CD4-positive, alpha-beta T cell treated with Interleukin-15 for 4 hours (primary cell): ENCODE data around the gene NOD1.

ENCODE experiments used
- DNase-seq: peaks from one replicate; pipeline ENCODE4 v3.0.0-alpha.2; 2020; ENCODE audit warnings: low spot score

The NOD1 gene

GRCh38 chr7:30469303-30469702, 9.3 kb downstream of the NOD1 start:
- no peak for DNase-seq

- no peak for DNase-seq
Observed at GRCh38 chr7:30468791-30469190, 9.8 kb downstream of the NOD1 start.

DNA sequence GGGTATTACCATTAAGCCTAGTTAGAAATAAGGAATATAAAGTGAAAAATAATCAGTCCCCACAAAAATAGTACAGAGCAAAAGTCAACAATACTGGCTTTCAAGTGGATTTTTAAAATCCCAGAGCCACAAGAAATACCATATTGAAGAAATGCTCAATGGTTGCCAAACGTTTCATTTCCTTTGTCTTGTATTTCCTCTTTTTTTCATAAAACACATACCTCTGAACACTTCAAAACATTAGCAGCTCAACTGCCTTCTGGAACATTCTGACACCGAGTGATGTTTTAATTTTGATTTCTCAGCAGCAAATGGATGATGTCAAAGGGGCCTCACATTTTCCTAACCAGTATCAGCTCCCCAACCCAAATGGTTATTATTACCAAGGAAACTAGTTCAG, 10.5 kb downstream of the NOD1 start:
- no peak for DNase-seq

- no peak for DNase-seq
Observed at GRCh38 chr7:30467271-30467670, 11.3 kb downstream of the NOD1 start.

- DNase-seq, result no peak
Observed at GRCh38 chr7:30466266-30466665, 12.3 kb downstream of the NOD1 start.

GRCh38 chr7:30465811-30466180, 12.8 kb downstream of the NOD1 start:
- no peak for DNase-seq

- no peak for DNase-seq
Observed at GRCh38 chr7:30465046-30465810, 13.4 kb downstream of the NOD1 start.

GRCh38 chr7:30464231-30464671, 14.3 kb downstream of the NOD1 start:
- DNase-seq, result no peak

DNA sequence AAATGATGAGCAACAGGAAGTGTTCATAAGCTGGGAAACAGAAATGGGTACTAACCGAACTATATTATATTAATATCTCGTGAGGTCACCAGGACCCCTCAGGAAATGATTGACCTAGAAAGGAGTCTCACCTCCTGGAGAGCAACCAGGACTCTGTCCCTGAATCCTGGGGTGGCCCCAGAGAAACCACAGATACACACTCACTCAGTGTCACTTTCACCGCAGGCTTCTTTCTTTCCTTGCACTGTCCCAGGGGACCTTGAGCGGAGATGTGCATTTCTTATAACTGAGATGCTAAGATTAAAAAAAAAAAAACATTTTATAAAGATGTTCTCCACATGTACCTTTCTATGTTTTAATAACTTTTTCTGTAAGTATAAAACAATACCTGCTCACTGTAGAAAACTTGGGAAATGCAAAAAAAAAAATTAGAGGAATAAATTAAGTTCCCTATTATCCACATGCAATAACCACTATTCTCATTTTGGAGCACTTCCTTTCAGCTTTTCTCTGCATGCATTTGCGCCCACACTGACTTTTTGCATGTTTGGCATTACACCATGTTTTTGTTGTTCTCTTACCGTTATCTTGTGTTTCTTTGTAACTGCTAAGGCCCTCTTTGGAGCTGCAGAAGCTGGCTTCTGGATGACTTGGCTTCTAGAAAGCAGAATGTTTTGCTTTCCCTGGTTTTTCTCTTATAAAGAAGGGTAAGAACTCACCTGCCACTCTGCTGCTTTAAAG, 15.0 kb downstream of the NOD1 start:
- no peak for DNase-seq

- DNase-seq, result no peak
Observed at GRCh38 chr7:30462179-30462578, 16.4 kb downstream of the NOD1 start.

DNA sequence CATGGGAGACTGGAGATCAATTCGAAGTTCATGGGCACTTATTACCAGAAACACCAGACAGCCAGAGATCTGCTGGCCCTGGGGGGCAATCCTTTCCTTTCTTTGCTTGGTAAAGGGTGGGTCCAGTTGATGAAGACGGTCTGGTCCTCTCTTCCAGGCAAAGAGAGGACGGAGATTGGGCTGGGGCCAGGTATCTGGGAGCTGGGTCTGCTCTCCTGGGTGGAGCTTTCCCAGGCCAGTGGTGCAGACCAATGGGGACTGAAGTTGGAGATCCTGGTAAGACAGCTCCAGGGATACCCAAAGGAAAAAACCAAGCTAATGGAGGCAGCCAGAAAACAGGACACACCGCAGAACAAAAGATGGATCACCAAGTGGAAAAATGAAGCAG, 18.3 kb downstream of the NOD1 start:
- DNase-seq, result no peak

GRCh38 chr7:30459591-30460245, 18.9 kb downstream of the NOD1 start:
- no peak for DNase-seq

- DNase-seq, result no peak
Observed at GRCh38 chr7:30458311-30458710, 20.3 kb downstream of the NOD1 start.

DNA sequence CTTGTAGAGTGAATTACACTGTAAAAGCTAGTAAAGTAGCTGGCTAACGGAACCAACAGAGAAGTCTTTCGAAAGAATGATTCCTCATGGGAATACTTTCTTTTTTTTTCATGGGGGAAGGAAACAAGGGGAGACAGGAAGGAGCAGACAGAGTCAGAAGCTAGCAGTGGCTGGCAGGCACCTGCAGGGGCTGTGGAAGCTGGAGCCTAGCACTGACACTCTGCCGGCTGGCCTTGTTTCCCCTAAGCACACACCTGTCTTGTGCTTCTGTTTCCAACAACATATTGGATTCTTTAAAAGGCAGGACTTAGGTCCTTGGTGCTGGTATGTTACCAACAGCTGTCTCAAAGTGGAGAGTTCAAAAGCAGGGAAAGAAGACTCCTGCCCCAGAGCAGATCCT, 24.7 kb downstream of the NOD1 start:
- no peak for DNase-seq

DNA sequence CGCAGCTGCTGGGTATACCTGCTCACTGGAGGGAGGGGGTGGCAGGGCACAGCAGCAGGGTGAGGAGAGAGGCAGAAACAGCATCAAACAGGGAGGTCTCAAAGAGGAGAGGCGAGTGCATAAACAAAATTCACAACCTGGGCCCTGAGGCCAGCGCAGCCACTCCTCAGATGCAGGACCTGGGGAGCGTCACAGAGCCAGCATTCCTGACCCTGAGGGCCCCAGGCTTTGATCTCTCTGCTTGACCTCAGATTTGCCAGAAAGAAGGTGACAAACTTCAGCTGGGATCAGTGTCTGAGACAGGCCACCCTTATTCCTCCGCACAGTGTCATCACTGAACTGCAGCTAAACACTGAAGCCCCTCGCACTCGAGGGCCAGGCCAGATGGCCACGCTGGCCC, 25.6 kb downstream of the NOD1 start:
- no peak for DNase-seq

DNA sequence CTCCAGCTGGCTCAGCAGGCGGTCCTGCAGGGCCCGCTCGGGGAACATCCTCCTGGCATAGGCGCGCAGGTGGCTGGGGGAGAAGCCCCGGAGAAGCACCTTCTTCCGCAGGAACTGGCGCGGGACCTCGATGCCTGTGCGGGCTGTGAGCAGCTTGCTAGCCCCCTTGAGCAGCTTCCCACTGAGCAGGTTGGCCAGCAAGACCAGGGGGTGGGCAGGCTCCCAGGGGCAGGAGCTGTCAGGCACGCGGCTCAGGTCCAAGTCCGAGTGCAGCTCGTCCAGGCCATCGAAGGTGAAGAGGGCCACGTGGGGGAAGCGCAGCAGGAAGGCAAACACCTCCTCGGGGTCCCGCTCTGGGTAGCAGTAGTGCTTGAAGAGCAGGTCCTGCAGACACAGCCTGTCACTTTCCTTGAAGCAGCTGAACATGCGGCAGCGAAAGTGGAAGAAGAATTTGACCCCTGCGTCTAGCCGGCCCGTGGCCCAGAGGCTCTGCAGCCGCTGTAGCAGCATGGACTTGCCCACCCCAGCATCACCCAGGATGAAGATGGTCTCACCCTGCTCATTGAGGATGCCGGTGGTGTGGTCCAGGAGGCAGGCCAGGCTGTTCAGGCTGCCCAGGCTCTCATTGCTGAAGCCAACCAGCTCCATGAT, 26.2 kb downstream of the NOD1 start:
- DNase-seq, result no peak

DNA sequence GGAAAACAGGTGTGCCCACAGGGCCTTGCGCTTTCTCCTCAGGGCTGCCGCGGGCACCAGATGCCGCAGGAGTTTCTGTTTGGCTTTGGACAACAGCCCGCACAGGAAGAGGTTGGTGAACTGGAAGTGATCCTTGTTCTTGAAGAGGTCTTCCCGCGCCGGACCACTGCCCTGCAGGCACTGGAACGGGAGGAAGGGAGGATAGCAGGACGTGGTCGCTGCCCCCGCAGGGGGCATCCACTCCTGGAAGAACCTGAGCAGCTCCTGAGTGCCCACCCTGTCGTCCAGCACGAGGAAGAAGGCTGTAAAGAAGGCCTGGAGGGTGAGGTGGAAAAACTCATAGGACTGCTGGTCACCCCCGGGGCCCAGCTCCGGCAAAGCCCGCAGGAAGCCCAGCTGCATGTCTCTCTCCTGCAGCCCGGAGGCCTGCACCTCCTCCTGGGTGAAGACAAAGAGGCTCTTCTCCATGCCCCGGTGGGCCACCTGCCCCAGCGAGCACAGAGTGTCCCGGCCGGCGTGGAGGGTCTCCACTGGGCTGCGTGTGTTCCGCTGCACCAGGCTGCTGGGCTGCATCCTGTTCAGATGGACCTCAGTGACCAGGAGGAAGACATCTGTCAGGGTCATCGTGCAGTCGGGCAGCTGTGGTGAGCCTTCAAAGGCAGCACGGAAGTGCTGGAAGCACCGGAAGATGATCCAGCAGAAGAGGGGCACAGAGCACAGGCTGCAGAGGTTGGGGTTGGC, 26.9 kb downstream of the NOD1 start:
- no peak for DNase-seq

- DNase-seq, result no peak
Observed at GRCh38 chr7:30450983-30451497, 27.5 kb downstream of the NOD1 start.

GRCh38 chr7:30450240-30450982, 28.2 kb downstream of the NOD1 start:
- no peak for DNase-seq

GRCh38 chr7:30448461-30449189, 30.0 kb downstream of the NOD1 start:
- DNase-seq, result no peak
